ENCODE measurements around the gene SCEL.

GRCh38 chr13:77574096-77574495, 38.6 kb downstream of the SCEL start:
- TF ChIP-seq EZH2 (IDR thresholded peaks at IDR 0.05; ENCODE audit: borderline replicate concordance, low read length): no peak
- no peak for TF ChIP-seq CTCF (IDR thresholded peaks at IDR 0.05; ENCODE audit: low read length)
